H1 (cell line): ENCODE results near the gene TREM1. TPM values are rescaled to one million over a fixed set of nuclear protein-coding genes. Genes with fewer than 3 reads are reported as not detected.

ENCODE experiments used
- CTCF ChIA-PET: fragments of 300-600 bp; sonication (Branson Sonifier 250); formaldehyde crosslinking; loops from one replicate; lab custom pipeline; 2021; ENCODE audit not compliant: partially characterized antibody; lab: Charles Lee
- POLR2A ChIA-PET: fragments of 300-600 bp; sonication (Branson Sonifier 250); formaldehyde crosslinking; loops from one replicate; lab custom pipeline; 2021; ENCODE audit warnings: inconsistent platforms; ENCODE audit not compliant: partially characterized antibody; lab: Charles Lee
- DNase-seq, 2 experiments: peaks; one replicate each; pipeline versions ENCODE4 v3.0.0 to v3.0.0-alpha.2; 2010 to 2022; ENCODE audit warnings: low spot score in 2 of 2, low read depth in 1 of 2, mixed read lengths in 1 of 2
- FAIRE-seq: peaks from 2 replicates; lab custom pipeline; 2011; peaks lifted over from hg19 to GRCh38; lab: Jason Lieb, UNC
- H2AFZ ChIP-seq: 2 replicates; pipeline ENCODE4 v1.8.1; 2012; ENCODE audit warnings: low read length, inconsistent platforms
- H2AK5ac ChIP-seq: 2 replicates; pipeline ENCODE4 v1.6.1; 2013; ENCODE audit warnings: low read depth, low read length
- H2BK120ac ChIP-seq: replicated peaks from 2 replicates; pipeline ENCODE3; 2013; ENCODE audit warnings: low read depth, low read length, inconsistent platforms
- H2BK12ac ChIP-seq: 2 replicates; pipeline ENCODE4 v1.6.1; 2013; ENCODE audit warnings: low read depth, low read length
- H2BK15ac ChIP-seq: 2 replicates; pipeline ENCODE4 v1.6.1; 2013; ENCODE audit warnings: low read length
- H2BK20ac ChIP-seq: 2 replicates; pipeline ENCODE4 v1.6.1; 2013; ENCODE audit warnings: low read length
- H2BK5ac ChIP-seq: 2 replicates; pipeline ENCODE4 v1.6.1; 2013; ENCODE audit warnings: low read depth, low read length
- H3K14ac ChIP-seq: 2 replicates; pipeline ENCODE4 v1.6.1; 2013; ENCODE audit warnings: inconsistent platforms; ENCODE audit not compliant: insufficient read length
- H3K18ac ChIP-seq: 2 replicates; pipeline ENCODE4 v1.6.1; 2013; ENCODE audit warnings: low read length; ENCODE audit errors: extremely low read depth
- H3K23ac ChIP-seq: 2 replicates; pipeline ENCODE4 v1.6.1; 2013; ENCODE audit warnings: inconsistent platforms; ENCODE audit not compliant: insufficient read length
- H3K23me2 ChIP-seq: 2 replicates; pipeline ENCODE4 v1.6.1; 2013; ENCODE audit warnings: low read depth, low read length
- H3K27ac ChIP-seq: 2 replicates; pipeline ENCODE4 v1.6.1; 2011; ENCODE audit warnings: low read depth, low read length, inconsistent platforms
- H3K27me3 ChIP-seq, 4 experiments: replicated peaks in 1 of 4; 1 replicate in 1 of 4; 2 replicates in 3 of 4; pipeline versions ENCODE4 v1.6.1 to v1.8.1; 2011 to 2013; ENCODE audit warnings: low read length in 3 of 4, mild to moderate bottlenecking in 3 of 4, inconsistent platforms in 2 of 4, mixed read lengths in 2 of 4, moderate library complexity in 1 of 4; ENCODE audit not compliant: control insufficient read depth in 3 of 4, insufficient read depth in 3 of 4; ENCODE audit errors: extremely low read depth in 1 of 4
- H3K36me3 ChIP-seq, 4 experiments: 2 replicates each; pipeline versions ENCODE4 v1.6.1 to v1.8.1; 2011 to 2013; ENCODE audit warnings: mild to moderate bottlenecking in 4 of 4, low read length in 3 of 4, moderate library complexity in 2 of 4, control low read depth in 1 of 4, inconsistent platforms in 1 of 4; ENCODE audit not compliant: insufficient read depth in 4 of 4, control insufficient read depth in 2 of 4
- H3K4ac ChIP-seq: replicated peaks from 2 replicates; pipeline ENCODE3; 2013; ENCODE audit warnings: low read length, low read depth, mixed read lengths, inconsistent platforms; ENCODE audit not compliant: insufficient read length
- H3K4me1 ChIP-seq, 4 experiments: replicated peaks in 1 of 4; 1 replicate in 1 of 4; 2 replicates in 3 of 4; pipeline versions ENCODE4 v1.6.1 to v1.8.1; 2011 to 2013; ENCODE audit warnings: low read length in 3 of 4, inconsistent platforms in 2 of 4, mixed read lengths in 1 of 4; ENCODE audit not compliant: insufficient read depth in 4 of 4, control insufficient read depth in 3 of 4
- H3K4me2 ChIP-seq, 2 experiments: 2 replicates each; pipeline versions ENCODE4 v1.6.1 to v1.8.1; 2011 to 2013; ENCODE audit warnings: low read depth in 2 of 2, low read length in 2 of 2, control low read depth in 1 of 2, inconsistent platforms in 1 of 2, mild to moderate bottlenecking in 1 of 2; ENCODE audit not compliant: insufficient read depth in 1 of 2
- H3K4me3 ChIP-seq, 4 experiments: fragments of 200-600, 300-600 bp in 1 of 4; sonication (generic), shearing (Covaris generic), sonication (Bioruptor Twin) in 1 of 4; 2 replicates each; pipeline versions ENCODE4 v1.5.1 to v1.8.1; 2011 to 2016; ENCODE audit warnings: low read length in 4 of 4, low read depth in 3 of 4, control low read depth in 2 of 4, inconsistent platforms in 2 of 4, mild to moderate bottlenecking in 2 of 4, mixed read lengths in 1 of 4, moderate library complexity in 1 of 4; ENCODE audit not compliant: insufficient read depth in 2 of 4; ENCODE audit errors: extremely low read depth in 1 of 4
- H3K56ac ChIP-seq: replicated peaks from 2 replicates; pipeline ENCODE3; 2013; ENCODE audit warnings: low read depth, mild to moderate bottlenecking, mixed read lengths, low read length, inconsistent platforms; ENCODE audit not compliant: insufficient read length
- H3K79me1 ChIP-seq: 2 replicates; pipeline ENCODE4 v1.6.1; 2013; ENCODE audit warnings: low read depth, low read length, control low read depth
- H3K79me2 ChIP-seq, 2 experiments: 2 replicates each; pipeline versions ENCODE4 v1.6.1 to v1.8.1; 2012 to 2013; ENCODE audit warnings: low read length in 2 of 2, mild to moderate bottlenecking in 2 of 2, inconsistent platforms in 1 of 2; ENCODE audit not compliant: insufficient read depth in 2 of 2, control insufficient read depth in 1 of 2
- H3K9ac ChIP-seq, 4 experiments: replicated peaks in 1 of 4; 1 replicate in 1 of 4; 2 replicates in 3 of 4; pipeline versions ENCODE4 v1.6.1 to v1.8.1; 2011 to 2013; ENCODE audit warnings: low read depth in 3 of 4, low read length in 3 of 4, control low read depth in 2 of 4, mild to moderate bottlenecking in 2 of 4, moderate library complexity in 2 of 4, inconsistent platforms in 1 of 4; ENCODE audit errors: extremely low read depth in 1 of 4
- H3K9me3 ChIP-seq, 2 experiments: 2 replicates each; pipeline versions ENCODE4 v1.6.1 to v1.8.1; 2012 to 2013; ENCODE audit warnings: mild to moderate bottlenecking in 2 of 2, moderate library complexity in 2 of 2, control low read depth in 1 of 2, inconsistent platforms in 1 of 2, low read depth in 1 of 2, low read length in 1 of 2, mixed read lengths in 1 of 2; ENCODE audit not compliant: insufficient read depth in 2 of 2
- H4K20me1 ChIP-seq, 2 experiments: replicated peaks in 1 of 2; 2 replicates each; pipeline versions ENCODE3 to v1.8.1; 2011 to 2013; ENCODE audit warnings: inconsistent platforms in 2 of 2, low read length in 2 of 2, mild to moderate bottlenecking in 1 of 2; ENCODE audit not compliant: insufficient read depth in 2 of 2, control insufficient read depth in 1 of 2
- H4K5ac ChIP-seq: 2 replicates; pipeline ENCODE4 v1.6.1; 2013; ENCODE audit warnings: low read length, low read depth, mixed read lengths, inconsistent platforms; ENCODE audit not compliant: insufficient read length
- H4K8ac ChIP-seq: 2 replicates; pipeline ENCODE4 v1.8.0; 2013; ENCODE audit warnings: mild to moderate bottlenecking, moderate library complexity, low read length, inconsistent platforms; ENCODE audit not compliant: insufficient read depth; ENCODE audit errors: extremely low read depth
- H4K91ac ChIP-seq: replicated peaks from 2 replicates; pipeline ENCODE3; 2013; ENCODE audit warnings: low read length, mixed read lengths, inconsistent platforms; ENCODE audit not compliant: insufficient read length
- POLR2A ChIP-seq, 2 experiments: IDR thresholded peaks; 1 replicate in 1 of 2; 2 replicates in 1 of 2; pipeline ENCODE4 v1.6.1; 2011; ENCODE audit warnings: low read depth in 2 of 2, low read length in 2 of 2, mild to moderate bottlenecking in 2 of 2; ENCODE audit errors: control extremely low read depth in 1 of 2
- RFX5 ChIP-seq: IDR thresholded peaks from 2 replicates; pipeline ENCODE4 v1.6.1; 2011; ENCODE audit warnings: low read depth, low read length, improper control_type of control experiment, borderline replicate concordance
- WGBS, 2 experiments: shearing (Covaris generic) in 1 of 2; methylation state at CpG; one replicate each; pipeline versions ENCODE4 v1.1.6 to v1.1.7; 2013 to 2015; ENCODE audit warnings: low lambda C conversion rate in 2 of 2, mixed read lengths in 2 of 2, inconsistent platforms in 1 of 2, low coverage in 1 of 2, missing lambda C conversion rate in 1 of 2; ENCODE audit not compliant: insufficient replicate concordance in 2 of 2, insufficient coverage in 1 of 2, insufficient read length in 1 of 2; ENCODE audit errors: extremely low coverage in 1 of 2, missing lambda C conversion rate in 1 of 2; 5-methylcytosine and 5-hydroxymethylcytosine counted together
- polyA plus RNA-seq, 7 experiments: library from polyadenylated mRNA; depleted of rRNA in 3 of 7; stranded (reverse) in 5 of 7; unstranded in 2 of 7; fragments of >200 nt in 5 of 7; fragments of 200-250 nt in 2 of 7; gene quantifications; 1 replicate in 5 of 7; 2 replicates in 1 of 7; 4 replicates in 1 of 7; pipeline versions ENCODE4 v1.2.1 to v1.2.3, GENCODE V29; 2011 to 2013; ENCODE audit warnings: missing spikeins in 2 of 7, mixed read lengths in 2 of 7
- total RNA-seq: library from RNA; stranded (reverse); fragmentation: NEBNext Ultra II Directional; extraction: Animal tissue kit (Norgen Biotek cat#: 25700); gene quantifications from 2 replicates; pipeline ENCODE4 v1.2.1, GENCODE V29; 2021
- TF ChIP-seq, protein P1 (sequence below), 3 experiments: IDR thresholded peaks; 1 replicate in 2 of 3; 2 replicates in 1 of 3; pipeline versions ENCODE4 v1.5.1 to v1.6.1; 2011; ENCODE audit warnings: low read length in 3 of 3, mild to moderate bottlenecking in 3 of 3, inconsistent platforms in 2 of 3, low read depth in 1 of 3, moderate library complexity in 1 of 3; ENCODE audit not compliant: insufficient read depth in 1 of 3; ENCODE audit errors: control extremely low read depth in 1 of 3

Gene TREM1
- total and polyA plus RNA-seq, 2 of the 8 experiments (the other 6 are each of a cell fraction or from before 2014, with no cell fraction given) = not detected

DNA sequence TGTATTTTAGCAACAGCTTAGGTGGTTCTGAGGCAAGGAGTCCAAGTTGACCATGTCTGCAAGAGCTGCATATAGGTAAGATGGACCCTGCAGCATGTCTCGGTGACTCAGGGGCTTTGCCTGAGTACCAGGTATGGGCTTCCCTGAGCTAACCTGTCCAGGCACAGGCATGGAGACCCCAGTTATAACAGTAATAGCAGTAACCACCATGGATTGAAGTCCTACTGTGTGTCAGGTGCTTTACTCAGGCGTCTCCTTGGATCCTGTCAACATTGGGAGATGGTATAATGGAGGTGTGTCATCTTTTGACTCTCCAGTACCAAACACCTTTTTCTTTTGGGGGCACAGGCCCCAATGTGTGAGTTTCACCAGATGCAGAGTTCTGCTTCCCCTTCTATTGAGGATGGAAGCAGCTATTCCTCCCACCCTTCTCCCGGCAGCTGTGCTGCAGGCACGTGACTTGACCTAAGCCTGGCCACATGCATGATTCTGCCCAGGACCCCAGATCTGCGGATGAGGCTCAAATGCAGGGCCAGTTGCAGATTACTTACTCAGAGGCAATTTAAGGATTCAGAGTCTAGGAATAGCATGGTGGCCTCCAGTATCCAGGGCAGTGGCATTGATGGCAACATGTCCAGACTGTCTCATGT, 13.8 kb downstream of the TREM1 start:
- Histone ChIP-seq H3K36me3 (no peaks in the 10 kb centered on the region), H3K9me3 (no peaks in the 10 kb centered on the region), H3K56ac (no peak overlapping the region), H4K8ac (no peak overlapping the region; the same call in 1 of the 2 replicates), H3K4ac (no peak overlapping the region), H4K5ac (no peak overlapping the region), H3K23me2 (no peaks in the 10 kb centered on the region), H2BK12ac (no peak overlapping the region), H3K27me3 (no peaks in the 10 kb centered on the region; a peak in 2 of 7 replicates), H2BK5ac (no peak overlapping the region), H3K4me1 (no peaks in the 10 kb centered on the region; a peak in 1 of 7 replicates), H4K91ac (no peak overlapping the region), H3K4me3 (no peak overlapping the region), H3K79me1 (no peaks in the 10 kb centered on the region), H2AK5ac (no peak overlapping the region), H3K14ac (no peak overlapping the region), H2BK15ac (no peak overlapping the region), H3K79me2 (no peaks in the 10 kb centered on the region), H2AFZ (no peak overlapping the region), H3K9ac (no peak overlapping the region), H3K18ac (no peak overlapping the region), H3K23ac (no peak overlapping the region), H2BK20ac (no peak overlapping the region), H4K20me1 (peaks cover 0 to 4% of the 10 kb centered on the region in 2 experiments), H3K4me2 (no peak overlapping the region), H3K27ac (no peak overlapping the region), H2BK120ac (no peak overlapping the region)
- TF ChIP-seq RFX5 (no peak), POLR2A (IDR thresholded peaks at IDR 0.05; ENCODE audit: control extremely low read depth in 1 of 2, low read depth in 2 of 2, low read length in 2 of 2) (no peak)
- TF ChIP-seq, protein P1, sequence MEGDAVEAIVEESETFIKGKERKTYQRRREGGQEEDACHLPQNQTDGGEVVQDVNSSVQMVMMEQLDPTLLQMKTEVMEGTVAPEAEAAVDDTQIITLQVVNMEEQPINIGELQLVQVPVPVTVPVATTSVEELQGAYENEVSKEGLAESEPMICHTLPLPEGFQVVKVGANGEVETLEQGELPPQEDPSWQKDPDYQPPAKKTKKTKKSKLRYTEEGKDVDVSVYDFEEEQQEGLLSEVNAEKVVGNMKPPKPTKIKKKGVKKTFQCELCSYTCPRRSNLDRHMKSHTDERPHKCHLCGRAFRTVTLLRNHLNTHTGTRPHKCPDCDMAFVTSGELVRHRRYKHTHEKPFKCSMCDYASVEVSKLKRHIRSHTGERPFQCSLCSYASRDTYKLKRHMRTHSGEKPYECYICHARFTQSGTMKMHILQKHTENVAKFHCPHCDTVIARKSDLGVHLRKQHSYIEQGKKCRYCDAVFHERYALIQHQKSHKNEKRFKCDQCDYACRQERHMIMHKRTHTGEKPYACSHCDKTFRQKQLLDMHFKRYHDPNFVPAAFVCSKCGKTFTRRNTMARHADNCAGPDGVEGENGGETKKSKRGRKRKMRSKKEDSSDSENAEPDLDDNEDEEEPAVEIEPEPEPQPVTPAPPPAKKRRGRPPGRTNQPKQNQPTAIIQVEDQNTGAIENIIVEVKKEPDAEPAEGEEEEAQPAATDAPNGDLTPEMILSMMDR (IDR thresholded peaks at IDR 0.05; ENCODE audit: control extremely low read depth in 1 of 3, insufficient read depth in 1 of 3, low read depth in 1 of 3, low read length in 3 of 3) = no peak
- FAIRE-seq (no peak), DNase-seq (peak in 1 of 2 experiments; percentile 32)
- ChIA-PET POLR2A (no interaction called here), CTCF (interaction anchor here (0.8 to 1.4 kb wide), 3 partner anchors 22 to 267 kb away, joined by 3 to 5 read pairs (median 3); no protein-coding TSS in a partner anchor)
- WGBS, 2 experiments = 93% methylated on average over 5 of the region's 5 CpGs; no CpG with 5 or more reads in 1 of the 2 experiments
